SK-N-SH (cell line): ENCODE data around the gene ABCA3. TPM values are rescaled to one million over a fixed set of nuclear protein-coding genes. Genes with fewer than 3 reads are reported as not detected.

Experiments
- CTCF ChIA-PET: fragments of 300-600, 350-600 bp; formaldehyde crosslinking; extraction: SDS; loops from one replicate; lab custom pipeline; 2021; lab: Yijun Ruan, JAX
- POLR2A ChIA-PET: fragments of 350-600 bp; sonication (Branson Sonifier 250); formaldehyde crosslinking; extraction: SDS; loops from one replicate; lab custom pipeline; 2020; ENCODE audit warnings: antibody characterized with exemption, inconsistent platforms; lab: Yijun Ruan, JAX
- DNase-seq: peaks from one replicate; pipeline ENCODE4 v3.0.0; 2012
- H2AFZ ChIP-seq: fragments of 200-600 bp; sonication (generic); 2 replicates; pipeline ENCODE4 v1.8.1; 2016; ENCODE audit warnings: antibody characterized with exemption, mild to moderate bottlenecking, low read depth
- H3F3A ChIP-seq: fragments of 200-600 bp; sonication (generic); replicated peaks from 2 replicates; pipeline ENCODE3; 2016; ENCODE audit warnings: antibody characterized with exemption, mild to moderate bottlenecking; ENCODE audit not compliant: insufficient read depth
- H3K27ac ChIP-seq, 2 experiments: fragments of 200-500 bp in 1 of 2; fragments of 200-600 bp in 1 of 2; sonication (Bioruptor generic) in 1 of 2; sonication (generic), shearing (Covaris generic) in 1 of 2; 2 replicates each; pipeline versions ENCODE4 v1.5.1 to v1.6.1; 2014 to 2016; ENCODE audit warnings: low read depth in 2 of 2, inconsistent platforms in 1 of 2, low read length in 1 of 2, mild to moderate bottlenecking in 1 of 2, mixed read lengths in 1 of 2
- H3K27me3 ChIP-seq: fragments of 200-600 bp; sonication (generic), shearing (Covaris generic); 2 replicates; pipeline ENCODE4 v1.6.1; 2016; ENCODE audit warnings: mixed run types; ENCODE audit not compliant: insufficient read depth
- H3K36me3 ChIP-seq, 2 experiments: fragments of 200-500 bp in 1 of 2; fragments of 200-600 bp in 1 of 2; sonication (Bioruptor generic) in 1 of 2; sonication (generic) in 1 of 2; replicated peaks in 1 of 2; 2 replicates each; pipeline versions ENCODE3 to v1.5.1; 2014 to 2016; ENCODE audit warnings: low read length in 1 of 2, mild to moderate bottlenecking in 1 of 2; ENCODE audit not compliant: insufficient read depth in 2 of 2, control insufficient read depth in 1 of 2
- H3K4me1 ChIP-seq, 2 experiments: fragments of 200-500 bp in 1 of 2; fragments of 200-600 bp in 1 of 2; sonication (Bioruptor generic) in 1 of 2; sonication (generic), shearing (Covaris generic) in 1 of 2; 2 replicates each; pipeline versions ENCODE4 v1.5.1 to v1.6.1; 2014 to 2016; ENCODE audit warnings: low read depth in 1 of 2, low read length in 1 of 2, mixed run types in 1 of 2; ENCODE audit not compliant: insufficient read depth in 2 of 2, control insufficient read depth in 1 of 2
- H3K4me2 ChIP-seq: fragments of 200-600 bp; sonication (generic), shearing (Covaris generic); 2 replicates; pipeline ENCODE4 v1.6.1; 2017; ENCODE audit warnings: mixed run types
- H3K4me3 ChIP-seq, 2 experiments: fragments of 200-500 bp in 1 of 2; fragments of 200-600 bp in 1 of 2; sonication (Bioruptor generic) in 1 of 2; sonication (generic), shearing (Covaris generic) in 1 of 2; 2 replicates each; pipeline versions ENCODE4 v1.5.1 to v1.8.1; 2014 to 2016; ENCODE audit warnings: low read depth in 2 of 2, inconsistent platforms in 1 of 2, low read length in 1 of 2, mild to moderate bottlenecking in 1 of 2, mixed read lengths in 1 of 2, moderate library complexity in 1 of 2
- H3K79me2 ChIP-seq: fragments of 200-600 bp; sonication (generic); 2 replicates; pipeline ENCODE4 v1.8.1; 2017; ENCODE audit warnings: mild to moderate bottlenecking; ENCODE audit not compliant: insufficient read depth
- H3K9ac ChIP-seq: fragments of 200-600 bp; sonication (generic); 2 replicates; pipeline ENCODE4 v1.6.1; 2017; ENCODE audit warnings: mixed run types
- H3K9me2 ChIP-seq: fragments of 200-600 bp; sonication (generic); 2 replicates; pipeline ENCODE4 v1.6.1; 2017; ENCODE audit warnings: mixed run types
- H3K9me3 ChIP-seq: fragments of 200-600 bp; sonication (generic); 2 replicates; pipeline ENCODE4 v1.6.1; 2017; ENCODE audit warnings: mixed run types, mild to moderate bottlenecking, moderate library complexity
- H4K20me1 ChIP-seq: fragments of 200-600 bp; sonication (generic); 2 replicates; pipeline ENCODE4 v1.6.1; 2017; ENCODE audit warnings: mild to moderate bottlenecking, mixed run types; ENCODE audit not compliant: insufficient read depth
- EZH2phosphoT487 ChIP-seq: fragments of 200-600 bp; sonication (generic); IDR thresholded peaks from 2 replicates; pipeline ENCODE4 v1.6.1; 2017; ENCODE audit warnings: low read depth, mixed run types, mild to moderate bottlenecking, antibody characterized with exemption, moderate library complexity, borderline replicate concordance
- FOXJ3 ChIP-seq: sonication (generic); formaldehyde crosslinking; IDR thresholded peaks from 2 replicates; pipeline ENCODE4 v1.5.1; 2020; ENCODE audit warnings: mild to moderate bottlenecking, missing genetic modification reagents
- GATA2 ChIP-seq: sonication (generic); formaldehyde crosslinking; IDR thresholded peaks from 2 replicates; pipeline ENCODE4 v1.5.0; 2020; ENCODE audit warnings: mild to moderate bottlenecking, missing genetic modification reagents
- IRF3 ChIP-seq: fragments of 150-350 bp; IDR thresholded peaks from 2 replicates; pipeline ENCODE4 v1.6.1; 2016; ENCODE audit warnings: mild to moderate bottlenecking, low read depth, low read length
- JUND ChIP-seq: IDR thresholded peaks from 2 replicates; pipeline ENCODE4 v1.4.0; 2012
- MEF2A ChIP-seq: IDR thresholded peaks from 2 replicates; pipeline ENCODE4 v1.4.0; 2012; ENCODE audit warnings: low read depth, borderline replicate concordance
- MXI1 ChIP-seq: IDR thresholded peaks from 2 replicates; pipeline ENCODE4 v1.6.1; 2012; ENCODE audit warnings: mild to moderate bottlenecking, low read depth, low read length, improper control_type of control experiment
- NRF1 ChIP-seq: IDR thresholded peaks from 2 replicates; pipeline ENCODE4 v1.6.1; 2012; ENCODE audit warnings: low read depth, mild to moderate bottlenecking, low read length
- POLR2AphosphoS5 ChIP-seq: IDR thresholded peaks from 2 replicates; pipeline ENCODE4 v1.6.1; 2012; ENCODE audit warnings: low read depth, low read length
- RAD21 ChIP-seq: IDR thresholded peaks from 2 replicates; pipeline ENCODE4 v1.6.1; 2012; ENCODE audit warnings: mild to moderate bottlenecking, low read length
- RCOR1 ChIP-seq: fragments of 150-350 bp; IDR thresholded peaks from 2 replicates; pipeline ENCODE4 v1.6.1; 2017; ENCODE audit warnings: antibody characterized with exemption, low read length
- SMC3 ChIP-seq: IDR thresholded peaks from 2 replicates; pipeline ENCODE4 v1.6.1; 2012; ENCODE audit warnings: low read depth, low read length, improper control_type of control experiment
- TAF1 ChIP-seq: IDR thresholded peaks from 2 replicates; pipeline ENCODE4 v1.6.1; 2012; ENCODE audit warnings: low read depth, mild to moderate bottlenecking, low read length, moderate library complexity, borderline replicate concordance
- YY1 ChIP-seq: IDR thresholded peaks from 2 replicates; pipeline ENCODE4 v1.4.0; 2012; ENCODE audit warnings: low read depth, mild to moderate bottlenecking
- WGBS: methylation state at CpG from one replicate; pipeline ENCODE4 v1.1.6; 2017; ENCODE audit warnings: low lambda C conversion rate; 5-methylcytosine and 5-hydroxymethylcytosine counted together
- polyA plus RNA-seq, 3 experiments: library from polyadenylated mRNA; depleted of rRNA; stranded (reverse); fragments of >200 nt; gene quantifications; 2 replicates each; pipeline ENCODE4 v1.2.3, GENCODE V29; 2012
- TF ChIP-seq, protein P1 (sequence below): IDR thresholded peaks from 2 replicates; pipeline ENCODE4 v1.4.0; 2012; ENCODE audit warnings: low read depth
- TF ChIP-seq, protein P2 (sequence below): IDR thresholded peaks from 2 replicates; pipeline ENCODE4 v1.6.1; 2012; ENCODE audit warnings: mild to moderate bottlenecking, low read depth, low read length, moderate library complexity
- TF ChIP-seq, protein P3 (sequence below): IDR thresholded peaks from 2 replicates; pipeline ENCODE4 v1.4.0; 2012; ENCODE audit warnings: low read depth, borderline replicate concordance

Gene ABCA3
- polyA plus RNA-seq, 1 of the 3 experiments (the other 2 are of a cell fraction), result 9.9 TPM

- H3K36me3 ChIP-seq, result peaks cover 0 to 4% of the 10 kb centered on the region in 2 experiments
- 93% methylated on average over 17 of the region's 26 CpGs for WGBS
- no peak overlapping the region for H3K27ac ChIP-seq
- H3K4me3 ChIP-seq, result no peak overlapping the region
- no peaks in the 10 kb centered on the region for H3K9me2 ChIP-seq
- H3K4me1 ChIP-seq, result no peaks in the 10 kb centered on the region; a peak in 1 of 4 replicates
- POLR2A ChIA-PET, result no interaction called here
- no peak for DNase-seq
- TF ChIP-seq RCOR1 (no peak), YY1 (no peak), FOXJ3 (no peak), MXI1 (no peak), IRF3 (no peak), NRF1 (no peak), JUND (no peak), EZH2phosphoT487 (no peak)
- TF ChIP-seq, protein P1, sequence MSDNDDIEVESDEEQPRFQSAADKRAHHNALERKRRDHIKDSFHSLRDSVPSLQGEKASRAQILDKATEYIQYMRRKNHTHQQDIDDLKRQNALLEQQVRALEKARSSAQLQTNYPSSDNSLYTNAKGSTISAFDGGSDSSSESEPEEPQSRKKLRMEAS, result no peak
- TF ChIP-seq, all 33 proteins: peak for 0
- Histone ChIP-seq H3F3A (no peaks in the 10 kb centered on the region), H3K9ac (no peak overlapping the region), H3K27me3 (no peaks in the 10 kb centered on the region), H3K4me2 (no peak overlapping the region), H3K9me3 (no peaks in the 10 kb centered on the region), H3K79me2 (no peaks in the 10 kb centered on the region), H2AFZ (no peak overlapping the region), H4K20me1 (no peaks in the 10 kb centered on the region)
- CTCF ChIA-PET, result interaction anchor here (1.3 kb wide), 1 partner anchor 23 kb away, joined by 3 read pairs; the partner anchor contains the start of gene ABCA3
Measured at GRCh38 chr16:2317231-2318020, 23.1 kb downstream of the ABCA3 start.

DNA sequence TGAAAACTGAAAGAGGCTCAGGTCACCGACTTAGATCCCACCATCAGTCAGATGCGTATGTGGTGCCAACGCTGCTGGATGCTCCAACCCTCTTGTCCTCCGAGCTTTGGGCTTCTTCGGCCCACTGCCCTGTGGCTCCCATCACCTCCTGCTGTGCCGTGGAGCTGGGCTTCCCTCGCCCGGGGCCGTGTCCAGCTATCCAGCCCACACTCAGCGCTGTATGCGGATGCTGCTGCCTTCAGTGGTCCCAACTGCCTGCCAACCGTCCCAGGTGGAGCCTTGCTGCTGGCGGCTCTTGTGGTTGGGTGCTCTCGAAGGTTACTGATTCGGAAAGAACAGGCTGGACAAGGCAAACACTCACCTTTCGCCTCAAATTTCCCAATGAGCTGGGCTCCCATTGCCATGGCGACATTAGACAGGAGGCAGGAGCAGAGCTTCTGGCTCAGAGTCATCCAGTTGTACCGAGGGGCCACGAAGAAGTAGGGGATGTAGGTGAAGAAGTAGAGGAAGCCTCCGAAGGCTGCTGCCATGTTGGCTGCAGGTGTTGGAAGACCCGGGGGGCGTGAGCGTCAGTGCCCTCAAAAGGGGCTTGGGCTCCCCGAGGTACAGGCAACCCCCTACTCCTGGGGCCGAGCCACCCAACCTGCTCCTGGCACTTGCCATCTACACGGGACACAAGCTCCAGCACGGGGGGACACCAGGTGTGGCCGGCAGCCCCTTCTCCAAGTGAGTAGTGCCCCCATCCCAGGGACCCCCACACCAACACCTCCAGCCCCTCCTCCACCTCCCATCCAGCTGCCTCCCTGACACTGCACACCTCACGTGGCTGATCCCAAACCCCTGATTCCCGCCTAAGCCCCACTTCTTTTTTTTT lies 32.2 kb downstream of the ABCA3 start:
- Histone ChIP-seq H3K4me2 (no peak overlapping the region), H2AFZ (no peak overlapping the region), H3K9me2 (no peaks in the 10 kb centered on the region), H3K27me3 (no peaks in the 10 kb centered on the region), H3F3A (no peaks in the 10 kb centered on the region), H3K4me1 (no peaks in the 10 kb centered on the region), H3K9ac (no peak overlapping the region), H3K36me3 (no peaks in the 10 kb centered on the region), H3K4me3 (no peak overlapping the region), H4K20me1 (no peaks in the 10 kb centered on the region), H3K27ac (no peak overlapping the region), H3K9me3 (no peaks in the 10 kb centered on the region), H3K79me2 (no peaks in the 10 kb centered on the region)
- POLR2A ChIA-PET, result no interaction called here
- CTCF ChIA-PET, result interaction anchor here (1.5 kb wide), 1 partner anchor 11 kb away, joined by 5 read pairs; no protein-coding TSS in a partner anchor
- no peak for DNase-seq
- 93% methylated on average over 24 of the region's 30 CpGs for whole genome bisulfite sequencing
- TF ChIP-seq FOXJ3, result no peak
- TF ChIP-seq, protein P2, sequence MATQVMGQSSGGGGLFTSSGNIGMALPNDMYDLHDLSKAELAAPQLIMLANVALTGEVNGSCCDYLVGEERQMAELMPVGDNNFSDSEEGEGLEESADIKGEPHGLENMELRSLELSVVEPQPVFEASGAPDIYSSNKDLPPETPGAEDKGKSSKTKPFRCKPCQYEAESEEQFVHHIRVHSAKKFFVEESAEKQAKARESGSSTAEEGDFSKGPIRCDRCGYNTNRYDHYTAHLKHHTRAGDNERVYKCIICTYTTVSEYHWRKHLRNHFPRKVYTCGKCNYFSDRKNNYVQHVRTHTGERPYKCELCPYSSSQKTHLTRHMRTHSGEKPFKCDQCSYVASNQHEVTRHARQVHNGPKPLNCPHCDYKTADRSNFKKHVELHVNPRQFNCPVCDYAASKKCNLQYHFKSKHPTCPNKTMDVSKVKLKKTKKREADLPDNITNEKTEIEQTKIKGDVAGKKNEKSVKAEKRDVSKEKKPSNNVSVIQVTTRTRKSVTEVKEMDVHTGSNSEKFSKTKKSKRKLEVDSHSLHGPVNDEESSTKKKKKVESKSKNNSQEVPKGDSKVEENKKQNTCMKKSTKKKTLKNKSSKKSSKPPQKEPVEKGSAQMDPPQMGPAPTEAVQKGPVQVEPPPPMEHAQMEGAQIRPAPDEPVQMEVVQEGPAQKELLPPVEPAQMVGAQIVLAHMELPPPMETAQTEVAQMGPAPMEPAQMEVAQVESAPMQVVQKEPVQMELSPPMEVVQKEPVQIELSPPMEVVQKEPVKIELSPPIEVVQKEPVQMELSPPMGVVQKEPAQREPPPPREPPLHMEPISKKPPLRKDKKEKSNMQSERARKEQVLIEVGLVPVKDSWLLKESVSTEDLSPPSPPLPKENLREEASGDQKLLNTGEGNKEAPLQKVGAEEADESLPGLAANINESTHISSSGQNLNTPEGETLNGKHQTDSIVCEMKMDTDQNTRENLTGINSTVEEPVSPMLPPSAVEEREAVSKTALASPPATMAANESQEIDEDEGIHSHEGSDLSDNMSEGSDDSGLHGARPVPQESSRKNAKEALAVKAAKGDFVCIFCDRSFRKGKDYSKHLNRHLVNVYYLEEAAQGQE, result no peak
- TF ChIP-seq IRF3, result no peak
- no peak for TF ChIP-seq RAD21
- TF ChIP-seq, protein P3, sequence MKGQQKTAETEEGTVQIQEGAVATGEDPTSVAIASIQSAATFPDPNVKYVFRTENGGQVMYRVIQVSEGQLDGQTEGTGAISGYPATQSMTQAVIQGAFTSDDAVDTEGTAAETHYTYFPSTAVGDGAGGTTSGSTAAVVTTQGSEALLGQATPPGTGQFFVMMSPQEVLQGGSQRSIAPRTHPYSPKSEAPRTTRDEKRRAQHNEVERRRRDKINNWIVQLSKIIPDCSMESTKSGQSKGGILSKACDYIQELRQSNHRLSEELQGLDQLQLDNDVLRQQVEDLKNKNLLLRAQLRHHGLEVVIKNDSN, result no peak
- TF ChIP-seq TAF1, result no peak
- TF ChIP-seq, protein P1, result no peak
- no peak for TF ChIP-seq MEF2A
- TF ChIP-seq SMC3, result no peak
- no peak for TF ChIP-seq GATA2 (CRISPR knock-in tag)
- no peak for TF ChIP-seq EZH2phosphoT487
- no peak for TF ChIP-seq POLR2AphosphoS5
